Activated CD8-positive, alpha-beta memory T cell treated with anti-CD3 and anti-CD28 coated beads for 4 hours (primary cell): ENCODE results near the gene CXCR5.
A peak's percentile ranks its signal among the peaks of the same experiment; 100 is the strongest.

Experiments
- DNase-seq, 2 donors: peaks; one replicate each; pipeline ENCODE4 v3.0.0-alpha.2; 2020; ENCODE audit warnings: low read depth in 2 of 2

Gene CXCR5

GRCh38 chr11:118927554-118928100, 43.9 kb downstream of the CXCR5 start:
- no peak for DNase-seq

- DNase-seq = peak; percentile 84 to 91
These were observed 44.6 kb downstream of the CXCR5 start for GRCh38 chr11:118928101-118928869.

GRCh38 chr11:118928870-118929500, 45.3 kb downstream of the CXCR5 start:
- DNase-seq = no peak

- peak in 1 of 2 donors; percentile 62 for DNase-seq
These were observed 45.9 kb downstream of the CXCR5 start for GRCh38 chr11:118929501-118930093.

- DNase-seq = peak; percentile 66 to 73
These were observed 46.5 kb downstream of the CXCR5 start for GRCh38 chr11:118930094-118930712.

- DNase-seq = no peak
These were observed 47.9 kb downstream of the CXCR5 start for GRCh38 chr11:118931571-118931970.

GRCh38 chr11:118933486-118933885, 49.8 kb downstream of the CXCR5 start:
- DNase-seq = no peak

- DNase-seq = no peak
These were observed 51.7 kb downstream of the CXCR5 start for GRCh38 chr11:118935376-118935775.

- DNase-seq = no peak
These were observed 55.1 kb downstream of the CXCR5 start for GRCh38 chr11:118938491-118939403.

GRCh38 chr11:118939404-118939915, 55.8 kb downstream of the CXCR5 start:
- DNase-seq = no peak

GRCh38 chr11:118939953-118940598, 56.4 kb downstream of the CXCR5 start:
- DNase-seq = no peak

- no peak for DNase-seq
These were observed 63.4 kb downstream of the CXCR5 start for GRCh38 chr11:118947091-118947490.
